H1 (cell line): ENCODE data around the gene UBR1. TPM values are rescaled to one million over a fixed set of nuclear protein-coding genes. Genes with fewer than 3 reads are reported as not detected.

Experiments used
- ASH2L ChIP-seq: fragments of 200-600, 300-600 bp; sonication (generic); IDR thresholded peaks from one replicate; pipeline ENCODE4 v1.7.1; 2017; ENCODE audit warnings: low read length
- PHF8 ChIP-seq: fragments of 200-600 bp; sonication (generic); conservative IDR thresholded peaks from 2 replicates; pipeline ENCODE4 v1.7.1; 2012; ENCODE audit warnings: low read depth, mild to moderate bottlenecking, inconsistent platforms, low read length, moderate library complexity
- polyA plus RNA-seq, 7 experiments: library from polyadenylated mRNA; depleted of rRNA in 3 of 7; stranded (reverse) in 5 of 7; unstranded in 2 of 7; fragments of >200 nt in 5 of 7; fragments of 200-250 nt in 2 of 7; gene quantifications; 1 replicate in 5 of 7; 2 replicates in 1 of 7; 4 replicates in 1 of 7; pipeline versions ENCODE4 v1.2.1 to v1.2.3, GENCODE V29; 2011 to 2013; ENCODE audit warnings: missing spikeins in 2 of 7, mixed read lengths in 2 of 7
- total RNA-seq: library from RNA; stranded (reverse); fragmentation: NEBNext Ultra II Directional; extraction: Animal tissue kit (Norgen Biotek cat#: 25700); gene quantifications from 2 replicates; pipeline ENCODE4 v1.2.1, GENCODE V29; 2021

The UBR1 gene
- total and polyA plus RNA-seq, 2 of the 8 experiments (the other 6 are each of a cell fraction or from before 2014, with no cell fraction given) = 3.7 to 18.7 TPM

DNA sequence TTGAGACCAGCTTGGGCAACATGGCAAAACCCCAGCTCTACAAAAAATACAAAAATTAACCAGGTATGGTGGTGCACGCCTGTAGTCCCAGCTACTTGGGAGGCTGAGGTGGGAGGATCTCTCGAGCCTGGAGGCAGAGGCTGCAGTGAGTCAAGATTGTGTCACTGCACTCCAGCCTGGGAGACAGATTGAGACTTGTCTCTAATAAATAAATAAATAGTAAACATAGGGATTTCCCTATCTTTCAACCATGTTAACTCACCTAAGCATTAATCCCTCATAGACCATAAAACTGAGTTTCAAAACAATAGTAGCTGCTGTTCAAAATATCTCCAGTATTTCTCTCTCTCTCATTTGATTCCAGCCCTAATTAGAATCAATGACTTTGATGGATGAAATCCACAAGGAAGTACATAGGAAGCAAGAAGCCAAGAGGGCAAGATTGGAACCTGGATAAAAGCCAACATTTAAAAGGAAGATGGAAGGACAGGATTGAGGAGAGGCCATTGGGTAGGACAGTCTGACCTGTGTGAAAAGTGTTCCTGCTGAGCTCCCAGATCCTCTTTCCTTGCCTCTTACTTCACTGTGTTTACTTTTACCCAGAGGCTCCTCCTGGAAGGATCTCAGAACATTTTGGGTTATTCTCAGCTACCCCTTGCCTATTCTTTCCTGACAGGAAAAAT lies 172.9 kb downstream of the UBR1 start (continued):
- TF ChIP-seq PHF8 (no peak), ASH2L (no peak)
